ENCODE measurements around the gene MBP. TPM values are rescaled to one million over a fixed set of nuclear protein-coding genes. Genes with fewer than 3 reads are reported as not detected.

Gene MBP
- total RNA-seq, 1 donor from 2014 or later: 78.9 TPM

- no peaks in the 10 kb centered on the region for H3K9me3 ChIP-seq
- no peak overlapping the region for H3K4me3 ChIP-seq
- TF ChIP-seq CTCF (IDR thresholded peaks at IDR 0.05): no peak
- intact Hi-C loops (cut with DNase I): no loop called here
- no peaks in the 10 kb centered on the region for H3K27me3 ChIP-seq
- H3K4me1 ChIP-seq: peaks cover 44% of the 10 kb centered on the region
- ATAC-seq (no peak), DNase-seq (no peak)
- no peak overlapping the region for H3K27ac ChIP-seq
- H3K36me3 ChIP-seq: no peaks in the 10 kb centered on the region
Measured at GRCh38 chr18:77077941-77078689, 54.5 kb downstream of the MBP start.

GRCh38 chr18:77077401-77077800, 55.2 kb downstream of the MBP start:
- intact Hi-C loops (cut with DNase I): no loop called here
- no peak for DNase-seq
- no peak overlapping the region for H3K4me3 ChIP-seq
- no peaks in the 10 kb centered on the region for H3K27me3 ChIP-seq
- H3K9me3 ChIP-seq: no peaks in the 10 kb centered on the region
- H3K27ac ChIP-seq: no peak overlapping the region
- H3K4me1 ChIP-seq: peaks cover 49% of the 10 kb centered on the region
- ATAC-seq: no peak
- TF ChIP-seq CTCF (IDR thresholded peaks at IDR 0.05): no peak
- H3K36me3 ChIP-seq: no peaks in the 10 kb centered on the region

- H3K4me1 ChIP-seq: peaks cover 59% of the 10 kb centered on the region
- H3K9me3 ChIP-seq: no peaks in the 10 kb centered on the region
- H3K27me3 ChIP-seq: no peaks in the 10 kb centered on the region
- intact Hi-C loops (cut with DNase I): no loop called here
- ATAC-seq: no peak
- no peaks in the 10 kb centered on the region for H3K36me3 ChIP-seq
- H3K27ac ChIP-seq: no peak overlapping the region
- DNase-seq: no peak
- TF ChIP-seq CTCF (IDR thresholded peaks at IDR 0.05): no peak
- no peak overlapping the region for H3K4me3 ChIP-seq
Measured at GRCh38 chr18:77076111-77076510, 56.5 kb downstream of the MBP start.

- DNase-seq (no peak), ATAC-seq (no peak)
- H3K9me3 ChIP-seq: no peaks in the 10 kb centered on the region
- peaks cover 58% of the 10 kb centered on the region for H3K4me1 ChIP-seq
- intact Hi-C loops (cut with DNase I): no loop called here
- H3K36me3 ChIP-seq: no peaks in the 10 kb centered on the region
- H3K27ac ChIP-seq: no peak overlapping the region
- no peak overlapping the region for H3K4me3 ChIP-seq
- no peaks in the 10 kb centered on the region for H3K27me3 ChIP-seq
- TF ChIP-seq CTCF (IDR thresholded peaks at IDR 0.05): no peak
Measured at GRCh38 chr18:77074431-77074830, 58.2 kb downstream of the MBP start.

GRCh38 chr18:77073336-77074093, 59.1 kb downstream of the MBP start:
- H3K27me3 ChIP-seq: no peaks in the 10 kb centered on the region
- H3K27ac ChIP-seq: no peak overlapping the region
- no peak overlapping the region for H3K4me3 ChIP-seq
- H3K9me3 ChIP-seq: no peaks in the 10 kb centered on the region
- no peaks in the 10 kb centered on the region for H3K36me3 ChIP-seq
- TF ChIP-seq CTCF (IDR thresholded peaks at IDR 0.05): no peak
- DNase-seq (no peak), ATAC-seq (no peak)
- intact Hi-C loops (cut with DNase I): no loop called here
- peaks cover 60% of the 10 kb centered on the region for H3K4me1 ChIP-seq
